Stimulated activated CD4-positive, alpha-beta T cell treated with anti-CD3 and anti-CD28 coated beads, TNF-alpha, amount 100 ng/mL, for 4 hours (primary cell): ENCODE data around the gene RREB1.

Source experiments
- DNase-seq, 3 experiments: peaks; one replicate each; pipeline ENCODE4 v3.0.0-alpha.2; 2020; ENCODE audit warnings: low read depth in 3 of 3

Gene RREB1

GRCh38 chr6:7161253-7161623 lies 53.5 kb downstream of the RREB1 start:
- DNase-seq: no peak

DNA sequence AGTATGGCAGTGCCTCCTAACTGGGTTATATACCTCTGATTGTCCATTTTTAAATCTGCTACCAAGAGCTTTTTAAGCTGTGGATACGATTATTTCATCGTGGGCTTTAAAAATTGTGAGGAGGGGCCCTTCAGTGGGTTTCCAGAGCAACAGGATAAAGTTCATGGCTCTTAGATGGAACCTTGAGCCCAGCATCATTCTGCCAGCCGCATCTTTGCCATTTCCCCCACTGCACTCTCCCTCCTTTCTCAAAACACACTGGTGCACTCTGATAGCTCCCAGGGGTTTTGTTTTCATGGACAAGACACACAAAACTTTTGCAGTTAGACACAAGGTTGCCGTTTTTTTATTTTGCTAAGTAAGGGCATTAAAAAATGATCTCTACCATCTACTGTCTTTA lies 54.1 kb downstream of the RREB1 start:
- no peak for DNase-seq

DNA sequence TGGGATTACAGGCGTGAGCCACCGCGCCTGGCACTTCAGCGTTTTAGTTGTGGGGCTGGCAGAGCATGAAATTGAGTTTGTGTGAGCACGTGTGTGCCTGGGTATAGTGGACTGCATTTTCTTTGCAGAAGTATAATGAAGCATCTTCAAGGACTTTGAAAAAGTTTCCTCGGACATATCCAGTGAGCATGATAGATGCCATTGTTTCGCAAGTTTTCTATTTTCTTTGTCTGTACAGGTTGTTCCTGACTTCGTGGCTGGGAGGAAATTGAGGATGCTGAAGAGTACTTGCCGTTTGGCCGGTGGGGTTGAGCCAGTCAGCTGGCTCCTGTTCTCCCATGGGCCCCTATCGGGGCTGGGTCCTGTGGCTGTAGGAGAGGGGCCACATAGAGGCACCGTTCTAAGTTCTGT lies 55.9 kb downstream of the RREB1 start:
- DNase-seq: no peak

DNA sequence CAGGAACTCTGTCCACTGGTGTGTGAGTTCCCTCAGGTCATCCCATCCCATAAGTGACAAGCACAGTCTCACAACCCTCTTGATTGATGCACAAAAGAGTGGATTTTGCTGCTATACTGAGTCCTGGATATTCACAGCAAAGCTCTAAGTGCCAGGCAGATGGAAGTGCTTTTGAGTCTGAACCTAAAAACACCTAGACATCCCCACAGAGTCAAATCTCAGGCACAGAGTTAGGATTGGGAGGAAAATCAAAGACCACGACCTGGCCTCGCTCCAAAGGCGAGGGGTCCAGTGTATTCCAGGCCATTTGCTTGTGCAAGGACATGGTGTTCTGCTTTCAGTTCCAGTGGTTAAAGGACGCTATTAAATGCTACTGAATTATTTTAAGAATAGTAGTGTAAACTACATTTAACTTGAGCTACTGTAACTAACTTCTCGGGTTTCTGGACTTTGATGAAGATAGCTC lies 56.8 kb downstream of the RREB1 start:
- DNase-seq: no peak

GRCh38 chr6:7165002-7165889 lies 57.5 kb downstream of the RREB1 start:
- no peak for DNase-seq

GRCh38 chr6:7165890-7166267 lies 58.1 kb downstream of the RREB1 start:
- no peak for DNase-seq

- DNase-seq: no peak
Measured at GRCh38 chr6:7166410-7167293, 58.9 kb downstream of the RREB1 start.

DNA sequence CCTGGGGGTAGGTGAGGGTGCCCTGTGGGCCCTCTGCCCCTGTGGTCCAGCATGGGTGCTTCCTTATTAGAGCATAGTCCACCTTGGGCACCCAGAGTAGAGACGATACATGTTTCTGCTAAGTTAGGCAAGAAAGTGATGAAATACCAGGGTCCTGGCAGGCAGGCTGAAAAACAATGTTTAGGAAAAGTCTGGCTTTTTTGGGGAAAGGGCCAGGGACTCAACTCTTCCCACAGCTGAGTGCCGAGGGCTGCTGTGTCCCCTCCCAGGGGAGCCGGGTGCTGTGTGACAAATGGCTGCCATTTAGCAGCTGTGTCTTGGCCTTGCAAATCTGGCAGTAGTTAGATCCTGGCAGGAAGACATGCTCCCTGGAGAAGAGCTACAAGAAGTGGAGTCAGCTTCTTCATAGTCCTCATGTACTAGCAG lies 61.5 kb downstream of the RREB1 start:
- no peak for DNase-seq

DNA sequence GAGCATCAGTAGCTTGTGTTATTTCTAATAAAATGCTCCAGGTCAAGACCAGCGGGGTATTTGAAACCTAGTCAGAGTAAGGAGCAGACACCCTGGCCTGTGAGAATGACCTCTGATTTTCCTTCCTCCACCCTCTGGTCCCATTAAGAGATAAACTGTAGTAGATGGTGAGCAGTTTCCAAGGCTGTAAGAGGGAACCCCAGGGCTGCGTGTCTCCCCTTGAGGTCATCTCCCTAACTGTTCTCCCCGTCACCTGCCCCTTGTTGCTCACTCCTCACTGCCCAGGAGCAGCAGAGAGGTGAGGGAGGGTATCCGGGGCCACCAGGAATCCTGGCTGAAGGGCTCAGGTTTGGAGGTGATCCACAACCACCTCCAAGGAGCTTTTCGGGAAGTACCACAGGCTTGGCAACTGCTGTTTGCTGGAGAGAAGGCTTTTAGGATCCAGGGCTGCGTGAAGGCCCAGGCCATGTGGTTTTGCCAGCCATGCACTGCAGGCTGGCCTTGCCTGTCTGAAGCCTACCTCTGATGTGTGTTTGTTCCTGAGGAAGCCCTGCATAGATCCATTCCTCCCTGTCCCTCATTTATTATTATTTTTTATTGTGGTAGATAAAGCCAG lies 62.5 kb downstream of the RREB1 start:
- DNase-seq: no peak

GRCh38 chr6:7171119-7171518 lies 63.4 kb downstream of the RREB1 start:
- DNase-seq: no peak

- DNase-seq: no peak
Measured at GRCh38 chr6:7171733-7172132, 64.0 kb downstream of the RREB1 start.

DNA sequence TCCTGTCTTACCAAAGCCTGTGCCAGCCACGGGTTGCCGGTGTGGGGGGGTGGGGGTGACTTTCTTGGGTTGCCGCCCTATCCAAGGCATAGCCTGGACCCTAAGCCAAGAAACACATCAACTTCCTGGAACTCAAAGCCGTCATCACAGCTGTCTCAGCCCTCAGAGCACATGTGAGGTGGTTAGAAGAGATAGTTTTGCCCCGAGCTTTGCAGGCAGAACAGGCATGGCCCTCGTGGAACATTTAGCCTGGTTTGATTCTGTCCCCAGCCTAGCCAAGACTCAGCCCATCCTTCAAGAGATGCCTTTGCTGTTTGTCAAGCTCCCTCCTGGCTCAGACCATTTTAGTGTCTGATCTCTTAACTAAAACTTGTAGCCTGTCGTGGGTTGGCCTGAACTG lies 64.9 kb downstream of the RREB1 start:
- DNase-seq: no peak

GRCh38 chr6:7173843-7174503 lies 66.2 kb downstream of the RREB1 start:
- no peak for DNase-seq

GRCh38 chr6:7175462-7175861 lies 67.7 kb downstream of the RREB1 start:
- no peak for DNase-seq

GRCh38 chr6:7176208-7176607 lies 68.4 kb downstream of the RREB1 start:
- DNase-seq: no peak

- DNase-seq: no peak
Measured at GRCh38 chr6:7178280-7178679, 70.5 kb downstream of the RREB1 start.

DNA sequence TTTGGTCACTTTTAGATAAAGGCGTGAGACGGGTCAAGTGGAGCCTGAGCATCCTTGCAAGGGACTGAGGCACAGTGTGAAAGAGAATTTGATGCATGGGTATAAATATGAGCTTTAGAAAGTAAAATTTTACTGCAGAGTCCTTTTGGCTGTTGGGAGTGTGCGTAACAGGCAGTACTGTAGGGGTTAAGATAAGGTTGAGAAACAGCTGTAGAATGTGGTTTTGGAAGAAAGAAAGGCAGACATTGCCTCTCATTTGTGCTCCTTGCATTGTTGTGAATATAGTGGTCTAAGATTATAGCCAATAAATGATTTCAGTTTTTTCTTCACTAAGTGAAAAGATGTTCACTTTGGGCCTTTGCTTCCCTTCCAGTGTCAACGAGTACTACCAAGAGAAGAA lies 73.0 kb downstream of the RREB1 start:
- no peak for DNase-seq

- no peak for DNase-seq
Measured at GRCh38 chr6:7183707-7184106, 75.9 kb downstream of the RREB1 start.

DNA sequence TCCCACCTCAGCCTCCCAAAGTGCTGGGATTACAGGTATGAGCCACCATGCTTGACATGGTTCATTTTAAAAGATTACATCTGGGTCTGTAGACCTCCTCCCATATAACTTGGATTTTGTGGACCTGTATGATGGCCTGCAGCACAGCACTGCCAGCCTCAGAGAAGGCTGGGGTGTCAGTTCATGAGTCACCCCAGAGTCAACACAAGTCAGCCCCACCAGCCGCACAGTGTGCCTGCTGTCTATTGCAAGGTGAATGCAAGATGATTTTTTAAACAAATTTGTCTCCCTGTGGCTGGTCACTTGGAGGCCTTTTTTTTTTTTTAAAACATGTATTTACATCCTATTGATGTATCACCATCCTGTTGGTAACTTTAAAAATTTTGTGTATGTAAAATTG lies 76.7 kb downstream of the RREB1 start:
- no peak for DNase-seq

GRCh38 chr6:7185561-7185960 lies 77.8 kb downstream of the RREB1 start:
- DNase-seq: no peak

DNA sequence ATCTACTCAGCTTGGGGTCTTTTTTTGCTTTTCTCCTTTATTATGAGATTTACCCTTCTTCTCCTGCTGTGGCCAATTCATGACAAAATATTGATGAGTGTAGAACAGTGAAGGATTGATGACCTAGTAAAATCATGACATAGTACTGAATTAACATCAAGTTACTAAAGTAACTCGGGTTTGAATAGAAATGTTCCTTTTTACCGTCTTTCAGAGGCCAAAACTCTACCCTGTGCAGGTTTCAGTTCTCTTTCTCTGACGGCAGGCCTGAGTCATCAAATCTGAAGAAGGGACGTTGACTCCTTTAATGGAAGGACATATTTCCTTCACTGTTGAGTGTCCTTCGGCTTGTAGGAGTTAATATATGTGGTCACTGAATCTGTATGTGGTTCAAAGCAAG lies 80.7 kb downstream of the RREB1 start:
- no peak for DNase-seq
